OCI-LY1 (cell line): ENCODE results near the gene RAB15.

Experiments used
- H2AFZ ChIP-seq: fragments of 200-600 bp; sonication (generic), shearing (Covaris generic); 2 replicates; pipeline ENCODE4 v1.6.0; 2014; ENCODE audit warnings: antibody characterized with exemption, mild to moderate bottlenecking, low read length
- H3F3A ChIP-seq: fragments of 200-600 bp; sonication (generic), shearing (Covaris generic); 2 replicates; pipeline ENCODE4 v1.6.0; 2014; ENCODE audit warnings: mild to moderate bottlenecking, antibody characterized with exemption, low read length, moderate library complexity; ENCODE audit not compliant: insufficient read depth
- H3K27ac ChIP-seq: fragments of 200-600 bp; sonication (generic); 2 replicates; pipeline ENCODE4 v1.5.1; 2014; ENCODE audit warnings: low read length, mixed run types, mild to moderate bottlenecking, low read depth; ENCODE audit not compliant: poor library complexity, severe bottlenecking
- H3K27me3 ChIP-seq: fragments of 200-600 bp; sonication (generic); 2 replicates; pipeline ENCODE4 v1.6.0; 2014; ENCODE audit warnings: antibody characterized with exemption, mild to moderate bottlenecking, low read length, moderate library complexity; ENCODE audit not compliant: insufficient read depth
- H3K36me3 ChIP-seq: fragments of 200-600 bp; sonication (generic); 2 replicates; pipeline ENCODE4 v1.6.1; 2014; ENCODE audit warnings: mild to moderate bottlenecking, antibody characterized with exemption, low read length, moderate library complexity, mixed read lengths; ENCODE audit not compliant: insufficient read depth
- H3K4me1 ChIP-seq: fragments of 200-600 bp; sonication (generic); 2 replicates; pipeline ENCODE4 v1.5.1; 2014; ENCODE audit warnings: mild to moderate bottlenecking, low read length, moderate library complexity; ENCODE audit not compliant: insufficient read depth, severe bottlenecking
- H3K4me2 ChIP-seq: fragments of 200-600 bp; sonication (generic), shearing (Covaris generic); 2 replicates; pipeline ENCODE4 v1.6.1; 2014; ENCODE audit warnings: low read length
- H3K4me3 ChIP-seq: fragments of 200-600 bp; sonication (generic); 2 replicates; pipeline ENCODE4 v1.5.1; 2014; ENCODE audit warnings: low read length, low read depth, mild to moderate bottlenecking, mixed read lengths; ENCODE audit not compliant: poor library complexity, severe bottlenecking
- H3K79me2 ChIP-seq: fragments of 200-600 bp; shearing (Covaris generic); 2 replicates; pipeline ENCODE4 v1.6.1; 2016; ENCODE audit warnings: mixed run types, low read length, mixed read lengths; ENCODE audit not compliant: insufficient read depth
- H3K9ac ChIP-seq: fragments of 200-600 bp; sonication (generic), shearing (Covaris generic); 2 replicates; pipeline ENCODE4 v1.6.1; 2014; ENCODE audit warnings: mild to moderate bottlenecking, low read length, mixed read lengths
- H3K9me2 ChIP-seq: fragments of 200-600 bp; sonication (generic), shearing (Covaris generic); 2 replicates; pipeline ENCODE4 v1.6.1; 2014; ENCODE audit warnings: low read depth, mild to moderate bottlenecking, low read length, mixed read lengths
- H3K9me3 ChIP-seq: fragments of 200-600 bp; shearing (Covaris generic); 2 replicates; pipeline ENCODE4 v1.6.1; 2014; ENCODE audit warnings: low read length, mixed read lengths
- H4K20me1 ChIP-seq: fragments of 200-600 bp; sonication (generic), shearing (Covaris generic); 2 replicates; pipeline ENCODE4 v1.6.0; 2016; ENCODE audit warnings: mild to moderate bottlenecking, low read length; ENCODE audit not compliant: insufficient read depth
- EZH2 ChIP-seq: fragments of 200-600 bp; sonication (generic), shearing (Covaris generic); IDR thresholded peaks from 2 replicates; pipeline ENCODE4 v1.8.0; 2017; ENCODE audit warnings: borderline replicate concordance, mixed run types, mild to moderate bottlenecking, antibody characterized with exemption, low read length, moderate library complexity, mixed read lengths
- TF ChIP-seq, protein P1 (sequence below): fragments of 200-600 bp; sonication (generic), shearing (Covaris generic); IDR thresholded peaks from 2 replicates; pipeline ENCODE4 v1.5.1; 2017; ENCODE audit warnings: mild to moderate bottlenecking, antibody characterized with exemption, low read length, moderate library complexity, mixed read lengths

The RAB15 gene

DNA sequence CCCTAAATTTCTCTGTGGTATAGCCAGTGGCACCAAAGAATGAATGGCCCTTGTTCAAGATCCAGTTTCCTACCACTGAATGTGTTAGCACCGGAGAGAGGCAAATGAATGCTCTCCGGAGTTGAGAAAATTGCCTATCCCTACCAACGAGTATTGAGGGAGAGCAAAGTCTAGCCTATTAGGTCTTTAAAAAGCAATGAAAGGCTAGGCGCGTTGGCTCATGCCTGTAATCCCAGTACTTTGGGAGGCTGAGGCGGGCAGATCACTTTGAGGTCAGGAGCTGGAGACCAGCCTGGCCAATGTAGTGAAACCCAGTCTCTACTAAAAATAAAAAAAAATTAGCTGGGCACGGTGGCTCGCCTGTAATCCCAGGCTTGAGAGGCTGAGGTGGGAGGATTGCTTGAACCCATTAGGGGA is 898 bp upstream of the RAB15 start:
- TF ChIP-seq, protein P1, sequence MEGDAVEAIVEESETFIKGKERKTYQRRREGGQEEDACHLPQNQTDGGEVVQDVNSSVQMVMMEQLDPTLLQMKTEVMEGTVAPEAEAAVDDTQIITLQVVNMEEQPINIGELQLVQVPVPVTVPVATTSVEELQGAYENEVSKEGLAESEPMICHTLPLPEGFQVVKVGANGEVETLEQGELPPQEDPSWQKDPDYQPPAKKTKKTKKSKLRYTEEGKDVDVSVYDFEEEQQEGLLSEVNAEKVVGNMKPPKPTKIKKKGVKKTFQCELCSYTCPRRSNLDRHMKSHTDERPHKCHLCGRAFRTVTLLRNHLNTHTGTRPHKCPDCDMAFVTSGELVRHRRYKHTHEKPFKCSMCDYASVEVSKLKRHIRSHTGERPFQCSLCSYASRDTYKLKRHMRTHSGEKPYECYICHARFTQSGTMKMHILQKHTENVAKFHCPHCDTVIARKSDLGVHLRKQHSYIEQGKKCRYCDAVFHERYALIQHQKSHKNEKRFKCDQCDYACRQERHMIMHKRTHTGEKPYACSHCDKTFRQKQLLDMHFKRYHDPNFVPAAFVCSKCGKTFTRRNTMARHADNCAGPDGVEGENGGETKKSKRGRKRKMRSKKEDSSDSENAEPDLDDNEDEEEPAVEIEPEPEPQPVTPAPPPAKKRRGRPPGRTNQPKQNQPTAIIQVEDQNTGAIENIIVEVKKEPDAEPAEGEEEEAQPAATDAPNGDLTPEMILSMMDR = no peak
- no peak for TF ChIP-seq EZH2
- H3K36me3 ChIP-seq = no peaks in the 10 kb centered on the region
- H3K9ac ChIP-seq = no peak overlapping the region
- no peaks in the 10 kb centered on the region for H3K9me2 ChIP-seq
- H3K4me2 ChIP-seq = no peak overlapping the region
- peaks cover 6% of the 10 kb centered on the region; the same call in 1 of the 2 replicates for H3K27me3 ChIP-seq
- no peak overlapping the region for H2AFZ ChIP-seq
- H3K79me2 ChIP-seq = no peaks in the 10 kb centered on the region
- H3K4me1 ChIP-seq = peaks cover 11% of the 10 kb centered on the region
- H3F3A ChIP-seq = no peaks in the 10 kb centered on the region
- no peak overlapping the region for H3K4me3 ChIP-seq
- H3K9me3 ChIP-seq = no peaks in the 10 kb centered on the region
- H4K20me1 ChIP-seq = no peaks in the 10 kb centered on the region
- H3K27ac ChIP-seq = no peak overlapping the region

DNA sequence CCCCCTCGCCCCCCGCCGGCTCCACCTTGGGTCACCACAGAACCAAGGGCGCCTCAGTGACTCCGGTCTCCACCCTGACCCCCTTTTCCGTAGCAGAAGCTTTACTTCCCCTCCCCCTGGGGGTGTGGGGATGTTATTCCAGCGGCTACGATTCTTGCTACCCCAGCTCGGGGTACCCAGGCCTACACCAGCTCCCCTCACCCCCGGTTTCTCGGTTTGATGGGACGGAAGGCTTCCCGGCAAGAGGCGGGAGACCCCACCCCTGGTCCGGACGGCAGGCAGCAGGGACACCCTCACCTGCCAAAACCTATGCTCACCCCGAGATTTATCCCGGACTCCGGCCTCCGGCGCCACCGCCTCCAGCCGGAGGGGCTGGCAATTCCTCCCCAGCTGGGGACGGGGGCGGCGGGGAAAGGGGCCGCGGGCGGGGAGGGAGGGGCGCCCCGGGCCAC is 619 bp downstream of the RAB15 start:
- no peak overlapping the region for H2AFZ ChIP-seq
- no peaks in the 10 kb centered on the region for H3F3A ChIP-seq
- no peaks in the 10 kb centered on the region for H3K9me3 ChIP-seq
- H3K9me2 ChIP-seq = no peaks in the 10 kb centered on the region
- peaks cover 11% of the 10 kb centered on the region for H3K4me1 ChIP-seq
- H3K4me3 ChIP-seq = peak overlapping the region; percentile 58
- H4K20me1 ChIP-seq = no peaks in the 10 kb centered on the region
- no peaks in the 10 kb centered on the region for H3K79me2 ChIP-seq
- TF ChIP-seq, protein P1 = no peak
- TF ChIP-seq EZH2 = no peak
- peak overlapping the region; percentile 43; the same call in 1 of the 2 replicates for H3K9ac ChIP-seq
- H3K27ac ChIP-seq = no peak overlapping the region
- peak overlapping the region; percentile 73 for H3K4me2 ChIP-seq
- H3K36me3 ChIP-seq = no peaks in the 10 kb centered on the region
- H3K27me3 ChIP-seq = peaks cover 6% of the 10 kb centered on the region; the same call in 1 of the 2 replicates

DNA sequence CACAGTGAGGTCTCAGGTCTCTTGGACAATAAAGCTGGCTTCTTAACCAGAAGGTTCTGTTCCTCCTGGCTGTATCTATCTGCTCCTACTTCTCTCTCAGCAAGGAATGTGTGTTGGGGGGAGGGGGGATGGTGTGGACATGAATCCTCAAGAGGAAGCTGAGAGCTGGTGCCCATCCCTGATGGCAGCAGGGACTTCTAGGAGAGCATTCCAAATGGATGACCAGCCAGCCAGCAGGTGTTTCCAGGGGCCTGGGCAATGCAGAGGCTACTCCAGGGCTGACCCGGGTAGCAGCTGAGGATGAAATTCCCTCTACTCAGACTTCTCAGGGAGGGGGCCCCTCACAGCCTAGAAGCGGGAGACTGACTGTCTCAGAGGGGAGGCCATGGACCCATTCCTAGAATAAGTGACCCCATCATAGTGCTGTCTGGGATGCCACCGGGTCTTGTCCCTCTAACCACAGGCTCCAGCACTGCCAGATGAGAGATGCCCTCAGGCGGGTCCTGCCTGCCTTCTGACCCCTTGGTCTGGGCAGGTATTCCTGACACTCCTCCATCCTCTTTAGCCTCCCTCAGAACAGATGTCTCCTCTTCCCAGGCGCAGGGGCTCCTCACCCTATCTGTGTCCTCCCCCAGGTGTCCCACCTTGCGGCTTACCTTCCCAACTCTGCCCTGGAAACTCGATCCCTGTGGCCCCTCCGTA is 1.2 kb downstream of the RAB15 start:
- Histone ChIP-seq H3K4me2 (no peak overlapping the region), H3K4me1 (peaks cover 11% of the 10 kb centered on the region), H4K20me1 (no peaks in the 10 kb centered on the region), H3K36me3 (no peaks in the 10 kb centered on the region), H3K27me3 (peaks cover 6% of the 10 kb centered on the region; the same call in 1 of the 2 replicates), H3K9me2 (no peaks in the 10 kb centered on the region), H3K27ac (no peak overlapping the region), H3K9me3 (no peaks in the 10 kb centered on the region), H3K9ac (no peak overlapping the region), H3K4me3 (no peak overlapping the region), H3K79me2 (no peaks in the 10 kb centered on the region), H3F3A (no peaks in the 10 kb centered on the region), H2AFZ (no peak overlapping the region)
- TF ChIP-seq EZH2 = no peak
- TF ChIP-seq, protein P1 = no peak
